Measurements from ENCODE around the gene CDH23. TPM values are rescaled to one million over a fixed set of nuclear protein-coding genes. Genes with fewer than 3 reads are reported as not detected.
A peak's percentile ranks its signal among the peaks of the same experiment; 100 is the strongest.

Gene CDH23
- total and polyA plus RNA-seq, 8 donors: 3.4 to 64.6 (median 9.9) TPM

DNA sequence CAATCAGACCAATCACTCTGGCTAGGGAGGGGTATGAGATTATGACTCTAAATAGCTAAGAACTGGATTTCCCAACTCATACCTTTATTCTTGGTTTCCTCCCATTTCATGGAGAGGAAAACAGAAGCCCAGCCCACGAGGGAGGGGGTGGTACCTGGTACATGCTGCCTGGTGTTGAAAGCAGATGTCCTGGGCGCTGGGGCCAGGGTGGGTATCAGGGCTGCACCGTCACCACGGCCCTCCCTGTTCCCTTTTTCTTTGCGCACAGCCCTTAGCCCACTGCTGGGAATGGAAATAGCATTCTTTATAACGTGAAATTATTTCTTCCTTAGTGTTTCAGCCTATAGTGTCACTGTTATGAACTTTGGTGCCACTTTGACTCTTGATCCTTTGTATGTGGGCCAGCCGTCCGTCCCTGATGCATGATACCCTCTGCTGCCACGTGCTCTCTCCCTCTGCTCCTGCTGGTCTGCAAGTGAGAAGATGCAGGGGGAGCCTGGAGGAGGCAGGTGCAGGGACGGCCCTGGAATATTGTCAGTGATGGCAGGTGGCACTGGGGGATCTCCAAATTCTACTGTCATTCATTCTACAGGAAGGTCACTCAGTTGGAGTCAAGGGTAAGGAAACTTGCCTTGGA is 158.5 kb downstream of the CDH23 start:
- Histone ChIP-seq H3K36me3 (no peaks in the 10 kb centered on the region), H3K9me3 (no peaks in the 10 kb centered on the region), H3K27me3 (no peaks in the 10 kb centered on the region), H3K4me3 (no peak overlapping the region), H3K27ac (no peak overlapping the region), H3K4me1 (no peaks in the 10 kb centered on the region)
- TF ChIP-seq, protein P1, sequence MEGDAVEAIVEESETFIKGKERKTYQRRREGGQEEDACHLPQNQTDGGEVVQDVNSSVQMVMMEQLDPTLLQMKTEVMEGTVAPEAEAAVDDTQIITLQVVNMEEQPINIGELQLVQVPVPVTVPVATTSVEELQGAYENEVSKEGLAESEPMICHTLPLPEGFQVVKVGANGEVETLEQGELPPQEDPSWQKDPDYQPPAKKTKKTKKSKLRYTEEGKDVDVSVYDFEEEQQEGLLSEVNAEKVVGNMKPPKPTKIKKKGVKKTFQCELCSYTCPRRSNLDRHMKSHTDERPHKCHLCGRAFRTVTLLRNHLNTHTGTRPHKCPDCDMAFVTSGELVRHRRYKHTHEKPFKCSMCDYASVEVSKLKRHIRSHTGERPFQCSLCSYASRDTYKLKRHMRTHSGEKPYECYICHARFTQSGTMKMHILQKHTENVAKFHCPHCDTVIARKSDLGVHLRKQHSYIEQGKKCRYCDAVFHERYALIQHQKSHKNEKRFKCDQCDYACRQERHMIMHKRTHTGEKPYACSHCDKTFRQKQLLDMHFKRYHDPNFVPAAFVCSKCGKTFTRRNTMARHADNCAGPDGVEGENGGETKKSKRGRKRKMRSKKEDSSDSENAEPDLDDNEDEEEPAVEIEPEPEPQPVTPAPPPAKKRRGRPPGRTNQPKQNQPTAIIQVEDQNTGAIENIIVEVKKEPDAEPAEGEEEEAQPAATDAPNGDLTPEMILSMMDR (IDR thresholded peaks at IDR 0.05): no peak
- WGBS, 2 donors: 67 to 75% methylated on average over 10 of the region's 10 CpGs
- no peak for ATAC-seq
- no peak for FAIRE-seq
- DNase-seq: peak in 1 of 6 donors; percentile 10
- intact Hi-C loops (cut with DNase I): no loop called here

DNA sequence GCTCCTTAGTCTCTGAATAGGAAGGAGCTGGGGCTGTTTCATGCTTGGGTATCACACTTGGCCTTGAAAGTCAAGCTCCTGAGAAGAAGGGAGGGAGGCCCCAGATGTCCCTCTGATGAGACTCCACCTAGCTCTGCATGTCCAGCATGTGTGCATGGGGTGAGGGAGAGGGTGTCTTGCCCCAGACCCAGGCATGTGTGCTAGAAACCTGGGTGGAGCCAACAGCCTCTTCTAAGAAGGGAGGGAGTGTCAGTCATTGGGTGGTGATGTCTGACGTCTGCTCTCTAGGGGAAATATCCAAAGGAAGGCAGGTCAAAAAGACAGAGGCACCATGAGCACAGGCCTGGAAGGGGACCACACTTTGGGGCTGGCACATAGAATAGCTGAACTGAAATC is 159.0 kb downstream of the CDH23 start:
- no peak for FAIRE-seq
- 59 to 67% methylated on average over 1 of the region's 1 CpG for WGBS, 2 donors
- Histone ChIP-seq H3K27me3 (no peaks in the 10 kb centered on the region), H3K4me1 (no peaks in the 10 kb centered on the region), H3K36me3 (no peaks in the 10 kb centered on the region), H3K27ac (no peak overlapping the region), H3K4me3 (no peak overlapping the region), H3K9me3 (no peaks in the 10 kb centered on the region)
- TF ChIP-seq, protein P1 (IDR thresholded peaks at IDR 0.05): no peak
- DNase-seq: no peak
- ATAC-seq: no peak
- intact Hi-C loops (cut with DNase I): no loop called here

DNA sequence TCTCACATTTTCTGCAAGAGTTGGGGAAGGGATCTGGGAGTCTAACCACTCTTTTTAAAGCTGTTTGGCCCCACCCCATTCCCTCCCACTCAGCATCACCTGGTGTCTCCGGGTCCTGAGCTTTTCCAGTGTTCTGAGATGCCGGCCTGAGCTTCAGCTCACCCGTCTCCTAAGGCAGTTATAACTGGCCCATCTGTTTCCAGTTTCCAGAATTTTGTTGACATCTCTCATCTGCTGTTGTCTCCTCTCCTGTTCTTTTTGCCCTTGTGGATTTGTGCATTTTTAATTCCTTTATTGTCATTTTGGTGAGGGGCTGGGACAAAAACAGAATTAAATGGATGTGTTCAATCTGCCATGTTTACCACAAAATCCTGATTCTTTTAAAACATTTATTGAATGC is 162.3 kb downstream of the CDH23 start:
- FAIRE-seq: no peak
- intact Hi-C loops (cut with DNase I): no loop called here
- WGBS, 2 donors: 69 to 74% methylated on average over 3 of the region's 3 CpGs

DNA sequence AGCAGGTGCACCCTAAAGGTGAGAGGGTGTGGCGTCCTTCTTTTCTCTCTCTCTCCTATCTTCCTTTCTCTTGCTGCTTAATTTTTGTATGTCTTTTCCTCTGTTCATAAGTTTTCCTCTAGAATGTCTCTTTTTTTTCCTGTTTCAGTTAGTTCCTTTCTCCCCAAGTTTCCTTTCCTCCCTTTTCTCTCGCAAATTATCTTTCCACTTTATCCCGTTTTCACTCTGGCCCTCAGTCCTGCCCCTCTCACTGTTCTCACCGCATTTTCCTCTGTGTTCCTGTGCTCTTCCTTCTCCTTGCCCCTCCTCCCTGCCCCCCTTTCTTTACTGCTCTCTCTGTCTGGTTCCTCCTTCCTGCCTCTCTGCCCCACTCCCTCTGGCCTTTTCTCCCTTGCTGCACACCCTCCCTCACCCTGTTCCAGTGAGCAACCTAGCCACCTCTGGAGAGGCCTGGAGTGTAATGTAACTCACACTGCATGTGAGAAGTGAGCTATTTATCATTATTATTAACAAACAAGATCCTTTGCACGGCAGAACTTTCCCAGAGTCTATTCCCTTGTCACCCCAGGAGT is 164.4 kb downstream of the CDH23 start:
- TF ChIP-seq, protein P1 (IDR thresholded peaks at IDR 0.05): no peak
- Histone ChIP-seq H3K27me3 (no peaks in the 10 kb centered on the region), H3K27ac (no peak overlapping the region), H3K9me3 (no peaks in the 10 kb centered on the region), H3K4me3 (no peak overlapping the region), H3K36me3 (no peaks in the 10 kb centered on the region), H3K4me1 (no peaks in the 10 kb centered on the region)
- FAIRE-seq (no peak), ATAC-seq (peak in 2 of 4 donors; percentile 42 to 47), DNase-seq (no peak)
- intact Hi-C loops (cut with DNase I): loop anchor here in 1 of 3 donors (10.0 kb wide), 1 partner anchor 246 kb away; the partner anchor contains the start of gene SLC29A3
- 39 to 51% methylated on average over 5 of the region's 5 CpGs for WGBS, 2 donors

More for the DNA sequence above, 162.3 kb downstream of the CDH23 start:
- Histone ChIP-seq H3K9me3 (no peaks in the 10 kb centered on the region), H3K27ac (no peak overlapping the region), H3K4me3 (no peak overlapping the region), H3K4me1 (no peaks in the 10 kb centered on the region), H3K36me3 (no peaks in the 10 kb centered on the region), H3K27me3 (no peaks in the 10 kb centered on the region)
- TF ChIP-seq, protein P1 (IDR thresholded peaks at IDR 0.05): no peak
- no peak for DNase-seq
- no peak for ATAC-seq

DNA sequence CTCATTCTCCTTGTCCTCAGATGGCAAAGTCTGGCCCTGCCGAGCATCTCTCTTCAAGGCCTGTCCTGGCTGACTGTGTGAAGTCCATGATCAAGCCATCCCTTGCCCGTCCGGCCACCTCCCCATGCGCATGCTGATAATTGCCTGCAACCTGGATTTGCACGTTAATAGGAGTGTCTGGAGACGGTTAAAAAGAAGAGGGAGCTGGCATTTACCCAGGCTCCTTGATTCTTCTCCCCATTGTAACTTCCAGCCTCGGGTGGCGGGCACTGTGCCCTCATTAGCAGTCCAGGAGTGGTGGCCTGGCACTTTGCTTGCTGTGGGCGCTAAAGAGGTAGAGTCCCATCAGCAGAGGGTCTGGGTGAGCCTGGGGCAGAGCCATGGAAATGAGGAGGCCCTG is 165.5 kb downstream of the CDH23 start:
- TF ChIP-seq, protein P1 (IDR thresholded peaks at IDR 0.05): no peak
- Histone ChIP-seq H3K4me3 (no peak overlapping the region), H3K27ac (no peak overlapping the region), H3K36me3 (no peaks in the 10 kb centered on the region), H3K9me3 (no peaks in the 10 kb centered on the region), H3K4me1 (no peaks in the 10 kb centered on the region), H3K27me3 (no peaks in the 10 kb centered on the region)
- no peak for FAIRE-seq
- WGBS, 2 donors: 85 to 89% methylated on average over 9 of the region's 9 CpGs
- no peak for DNase-seq
- ATAC-seq: no peak
- intact Hi-C loops (cut with DNase I): loop anchor here in 1 of 3 donors (10.0 kb wide), 1 partner anchor 247 kb away; the partner anchor contains the start of gene SLC29A3
